GM19023 (cell line): ENCODE results near the gene C19orf38.

ENCODE experiments used
- ATAC-seq: cut with Tn5 transposase; IDR thresholded peaks from one replicate; pipeline ENCODE4 v1.9.1; 2021; ENCODE audit warnings: mild to moderate bottlenecking, moderate library complexity; ENCODE audit not compliant: unreplicated experiment

C19orf38 gene, protein sequence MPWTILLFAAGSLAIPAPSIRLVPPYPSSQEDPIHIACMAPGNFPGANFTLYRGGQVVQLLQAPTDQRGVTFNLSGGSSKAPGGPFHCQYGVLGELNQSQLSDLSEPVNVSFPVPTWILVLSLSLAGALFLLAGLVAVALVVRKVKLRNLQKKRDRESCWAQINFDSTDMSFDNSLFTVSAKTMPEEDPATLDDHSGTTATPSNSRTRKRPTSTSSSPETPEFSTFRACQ

DNA sequence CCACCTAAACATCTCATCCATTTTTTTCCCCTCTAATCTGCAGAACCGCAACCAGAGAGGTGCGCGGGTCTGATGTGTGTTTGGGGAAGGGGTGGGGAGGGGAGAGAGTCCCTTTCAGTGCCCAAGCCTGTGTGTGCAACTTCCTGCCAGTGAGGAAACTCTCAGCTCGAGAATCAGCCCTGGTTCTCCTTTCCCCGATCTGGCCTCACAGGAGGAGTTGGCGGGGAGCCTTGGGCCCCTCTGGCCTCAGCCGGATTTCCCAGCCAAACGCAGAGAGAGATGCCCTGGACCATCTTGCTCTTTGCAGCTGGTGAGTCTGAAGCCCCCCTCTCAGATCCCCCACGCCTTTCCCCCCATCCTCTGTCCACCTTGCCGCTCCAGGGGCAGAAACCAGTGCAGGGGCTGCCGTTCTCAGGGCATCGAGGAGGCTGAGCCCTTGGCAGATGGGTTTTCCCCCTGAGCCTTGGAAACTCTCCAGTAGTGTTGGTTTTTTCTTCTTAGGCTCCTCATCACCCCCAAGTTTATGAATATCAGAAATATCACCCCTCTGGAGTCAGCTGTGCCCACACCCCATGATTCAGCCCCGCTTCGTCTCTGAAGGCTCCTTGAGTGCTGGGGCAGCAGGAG is at the start of gene C19orf38:
TSS of gene C19orf38 (plus strand) at position 186 of the 627 bp plus-strand sequence. CDS start at position 280, 94 bp downstream.
- no peak for ATAC-seq

GRCh38 chr19:10800488-10800887 is 47.7 kb upstream of the C19orf38 start:
- ATAC-seq, result no peak

DNA sequence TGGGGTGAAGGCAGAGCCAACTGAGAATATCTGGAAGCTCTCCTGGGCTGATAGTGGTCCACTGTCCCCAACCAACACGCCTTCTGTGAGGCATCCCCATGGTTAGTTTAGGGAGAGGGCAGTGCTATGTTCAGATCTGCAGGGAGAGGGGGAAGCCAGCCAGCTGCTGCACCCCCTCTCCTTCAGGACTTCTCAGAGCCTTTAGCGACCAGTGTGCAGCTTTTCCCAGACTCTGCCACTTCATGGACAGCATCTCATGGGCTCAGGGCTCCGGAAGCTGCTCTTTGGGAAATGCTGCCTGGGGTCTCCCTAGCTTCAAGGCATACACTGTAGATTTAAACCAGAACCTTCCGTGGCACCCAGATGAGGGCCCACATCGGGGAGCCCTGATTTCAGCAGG is 45.7 kb upstream of the C19orf38 start:
- ATAC-seq, result no peak

GRCh38 chr19:10803252-10803651 is 45.0 kb upstream of the C19orf38 start:
- ATAC-seq, result no peak

GRCh38 chr19:10805065-10805757 is 43.0 kb upstream of the C19orf38 start:
- ATAC-seq, result no peak

DNA sequence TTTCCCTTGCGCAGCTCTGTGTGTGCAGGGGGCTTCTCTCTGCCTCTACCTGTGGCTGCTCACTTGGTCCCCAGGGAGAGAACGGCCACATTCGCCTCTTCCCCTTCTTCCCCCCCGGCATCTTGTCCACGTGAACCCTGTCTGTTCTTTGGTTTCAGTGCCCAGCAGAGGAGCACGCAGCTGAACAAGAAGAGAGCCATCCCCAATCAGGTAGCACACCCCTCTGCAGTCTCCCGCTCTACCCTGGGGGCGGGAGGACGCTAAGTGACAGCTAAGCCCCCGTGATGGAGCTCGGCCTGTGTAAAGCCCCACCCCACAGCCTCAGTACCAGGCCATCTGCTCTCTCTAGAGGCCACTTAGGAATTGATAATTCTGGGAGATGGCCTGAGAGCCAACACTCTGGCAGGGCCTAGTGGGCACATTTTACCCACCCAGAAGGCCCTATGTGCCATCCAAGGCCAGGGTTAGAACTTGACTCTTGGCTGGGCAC is 42.4 kb upstream of the C19orf38 start:
- no peak for ATAC-seq

DNA sequence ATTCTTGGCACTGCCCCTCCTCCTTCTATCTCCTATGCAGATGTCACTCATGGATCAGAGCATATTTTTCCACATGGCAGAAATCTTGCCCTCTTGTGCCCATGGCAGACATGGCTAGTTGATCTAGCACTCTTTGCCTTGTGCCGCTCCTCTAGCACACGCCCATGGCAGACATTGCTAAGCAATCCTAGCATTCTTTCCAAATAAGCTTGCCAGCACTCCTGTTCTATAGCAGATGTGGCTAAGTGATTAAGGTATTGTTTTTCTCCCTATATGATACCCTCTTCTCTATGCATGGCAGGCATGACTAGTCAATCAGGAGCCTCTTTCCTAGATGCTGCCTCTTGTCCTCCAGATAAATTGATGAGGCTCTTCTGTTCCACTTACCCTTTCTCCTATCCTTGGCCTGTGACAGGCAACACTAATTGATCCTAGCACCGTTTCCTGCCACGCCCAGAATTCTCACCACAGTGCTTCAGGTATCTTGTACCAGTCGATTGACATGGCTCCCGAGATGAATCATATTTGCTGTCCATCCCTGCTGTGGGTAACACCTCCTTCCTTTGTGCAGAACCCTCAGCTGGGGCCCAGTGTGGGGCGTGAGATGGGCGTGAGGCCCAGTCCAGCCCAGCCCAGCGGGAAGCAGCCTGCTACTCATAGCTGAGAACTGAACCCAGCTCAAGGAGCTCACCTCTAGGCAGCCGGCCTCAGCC is 39.1 kb upstream of the C19orf38 start:
- ATAC-seq, result no peak

DNA sequence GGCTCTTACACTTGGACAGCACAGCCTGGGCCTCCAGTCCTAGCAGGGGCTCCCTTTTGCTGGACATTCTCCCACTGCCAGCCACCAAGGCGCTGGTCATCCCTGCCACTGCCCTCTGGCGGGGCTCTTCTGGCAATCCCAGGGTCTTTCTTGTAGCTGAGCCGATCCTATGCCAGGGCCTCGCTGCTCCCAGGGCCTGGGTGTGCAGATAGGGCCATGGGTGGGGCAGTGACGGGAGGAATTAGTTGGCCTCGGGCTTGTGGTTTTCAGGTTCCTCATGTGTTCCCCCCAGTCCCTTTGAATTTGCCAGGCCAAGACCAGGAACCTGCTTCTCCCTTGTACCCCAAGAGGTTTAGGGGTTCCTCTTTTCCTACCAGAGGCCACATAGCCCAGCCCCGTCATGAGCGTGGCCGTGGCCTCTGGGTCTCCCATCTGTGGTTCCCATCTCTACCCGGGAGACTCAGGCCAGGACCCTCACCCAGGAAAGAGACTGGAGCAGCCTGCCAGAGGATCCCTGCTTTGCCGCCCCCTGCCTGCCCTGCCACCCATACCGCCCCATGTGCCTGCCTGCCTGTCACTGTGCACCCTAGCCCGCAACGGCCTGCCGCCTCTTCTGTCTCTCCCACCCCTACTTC is 38.4 kb upstream of the C19orf38 start:
- ATAC-seq, result no peak

DNA sequence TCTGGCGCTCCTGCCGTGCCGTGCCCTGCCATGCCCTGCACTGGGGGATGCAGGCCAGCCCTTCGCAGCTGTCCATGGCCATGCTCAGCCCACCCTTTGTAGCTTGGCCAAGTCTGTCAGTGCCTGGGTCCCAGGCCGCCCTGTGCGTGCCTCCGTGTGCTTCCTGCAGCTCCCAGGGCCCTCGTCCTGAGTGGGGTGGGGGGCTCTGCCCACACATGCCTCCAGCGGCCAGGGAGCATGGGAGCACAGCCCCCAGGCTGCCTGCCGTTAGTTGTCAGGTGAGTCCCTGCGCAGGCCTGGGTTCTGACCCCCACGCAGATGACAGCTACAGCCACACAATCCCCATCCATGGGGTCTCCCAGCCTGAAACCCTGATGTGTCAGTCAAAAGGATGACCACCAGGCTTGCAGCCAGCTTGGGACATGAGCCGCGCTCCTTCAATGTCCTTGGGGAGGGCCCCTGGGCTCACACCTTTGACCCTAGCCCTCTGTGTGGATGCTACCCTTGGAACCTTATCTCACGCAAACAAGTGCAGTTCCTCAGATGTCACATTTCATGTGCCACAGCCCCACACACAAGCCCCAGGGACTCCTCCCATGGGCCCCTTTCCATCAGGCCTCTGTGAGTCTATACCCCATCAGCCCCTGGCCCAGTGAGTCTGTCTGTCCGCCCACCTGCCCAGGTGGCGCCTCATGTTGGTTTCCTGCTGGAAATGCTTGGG is 36.7 kb upstream of the C19orf38 start:
- no peak for ATAC-seq

DNA sequence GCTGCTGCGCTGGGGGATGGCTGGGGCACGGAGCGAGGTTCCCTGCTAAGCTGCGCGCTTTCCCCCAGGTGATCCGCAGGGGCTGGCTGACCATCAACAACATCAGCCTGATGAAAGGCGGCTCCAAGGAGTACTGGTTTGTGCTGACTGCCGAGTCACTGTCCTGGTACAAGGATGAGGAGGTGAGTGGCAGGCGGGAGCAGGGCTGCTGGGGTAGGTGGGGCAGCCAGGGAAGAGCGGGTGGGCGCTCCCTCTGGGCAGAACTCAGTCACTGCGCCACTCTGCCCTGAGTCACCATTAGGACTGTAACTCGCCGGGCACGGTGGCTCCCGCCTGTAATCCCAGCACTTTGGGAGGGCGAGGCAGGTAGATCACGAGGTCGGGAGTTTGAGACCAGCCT is 36.0 kb upstream of the C19orf38 start:
- no peak for ATAC-seq

DNA sequence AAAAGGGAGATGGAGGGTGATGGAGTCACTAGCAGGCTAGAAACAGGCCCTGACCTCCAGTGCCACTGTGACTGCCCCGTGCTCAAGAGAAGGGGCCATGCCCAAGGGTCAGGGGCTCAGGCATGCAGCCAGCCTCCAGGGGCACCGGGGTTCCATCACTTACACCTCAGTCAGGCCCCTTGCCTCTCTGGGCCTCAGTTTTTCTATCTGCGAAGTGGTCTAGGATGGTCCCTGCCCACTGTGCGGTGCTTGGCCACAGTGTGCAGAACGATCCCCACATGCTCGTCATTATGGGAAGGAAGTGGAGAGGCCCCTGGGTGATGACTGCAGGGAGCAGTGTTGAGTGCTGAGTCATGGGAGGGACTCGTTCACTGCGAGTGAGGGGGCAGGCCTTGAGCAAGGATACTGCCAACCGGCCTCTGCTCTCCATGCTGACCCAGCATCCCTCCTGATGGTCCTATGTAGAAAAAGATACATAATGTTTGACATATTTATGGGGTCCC is 35.3 kb upstream of the C19orf38 start:
- no peak for ATAC-seq

DNA sequence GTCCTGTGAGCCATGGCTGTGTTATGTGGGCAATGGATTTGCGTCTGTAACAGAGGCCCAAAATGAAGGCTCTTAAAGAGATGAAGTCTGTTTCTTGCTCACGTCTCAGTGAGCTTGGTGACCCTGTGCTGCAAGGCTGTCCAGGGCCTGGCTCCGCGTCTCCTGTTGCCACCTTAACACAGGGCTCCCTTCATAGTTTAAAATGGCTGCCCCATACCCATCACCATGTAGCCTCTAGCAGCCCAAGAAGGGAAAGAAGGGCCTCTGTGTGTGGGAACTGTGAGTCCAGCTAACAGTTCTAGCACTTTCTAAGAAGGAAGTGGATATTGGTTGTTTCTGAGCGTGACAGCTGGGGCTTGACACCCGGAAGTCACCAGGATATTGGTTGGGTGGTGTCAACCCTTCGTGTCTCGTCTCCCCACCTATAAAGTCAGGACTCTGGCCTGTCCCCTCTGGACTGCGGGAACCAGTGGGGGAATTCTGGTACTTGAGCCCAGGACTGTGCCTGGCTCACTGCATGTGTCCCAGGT is 33.1 kb upstream of the C19orf38 start:
- ATAC-seq, result no peak

GRCh38 chr19:10815969-10816644 is 32.1 kb upstream of the C19orf38 start:
- ATAC-seq, result no peak

DNA sequence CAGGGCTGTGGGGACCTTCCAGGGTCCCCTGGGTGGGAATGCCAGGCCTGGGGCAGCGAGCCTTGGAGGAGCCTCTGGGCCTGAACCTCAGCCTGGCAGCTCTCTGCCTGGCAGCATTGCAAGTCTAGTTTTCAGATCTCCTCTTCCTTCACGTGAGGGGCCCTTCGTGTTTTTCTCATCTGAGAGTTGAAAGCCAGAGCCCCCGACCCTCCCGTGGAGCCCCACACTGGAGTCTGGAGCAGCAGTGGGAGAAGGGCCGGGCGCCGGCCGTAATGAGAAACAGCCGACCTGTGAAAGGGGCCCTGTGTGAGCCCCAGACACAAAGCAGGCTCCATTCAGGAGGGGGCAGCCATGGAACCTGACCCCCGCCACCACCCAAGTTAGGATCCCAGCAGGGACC is 31.5 kb upstream of the C19orf38 start:
- ATAC-seq, result no peak

GRCh38 chr19:10817291-10818038 is 30.8 kb upstream of the C19orf38 start:
- ATAC-seq, result no peak

GRCh38 chr19:10818301-10819123 is 29.7 kb upstream of the C19orf38 start:
- ATAC-seq, result no peak

- ATAC-seq, result no peak
These were observed 28.8 kb upstream of the C19orf38 start for GRCh38 chr19:10819124-10820060.
